Activated T-helper 2 cell treated with anti-CD3 and anti-CD28 coated beads, Interferon-gamma antibody, Interleukin-2, Interleukin-4, amounts not matched to agents 10 μg/mL and 5 μg/mL and 100 μg/mL, durations not matched to agents 14 hours and 24 hours and 36 hours (primary cell): ENCODE results near the gene RNF32. TPM values are rescaled to one million over a fixed set of nuclear protein-coding genes. Genes with fewer than 3 reads are reported as not detected.
"Not testable (repeated sequence)": the region's sequence is repeated elsewhere in the genome, so short reads cannot be mapped to it uniquely, and the experiment has no call there.

Experiments
- DNase-seq: peaks from one replicate; pipeline ENCODE4 v3.0.0; 2021; ENCODE audit warnings: low spot score
- H3K27ac Mint-ChIP-seq: one replicate; pipeline ENCODE4 v1.8.0; 2021; ENCODE audit warnings: mixed read lengths
- H3K27me3 Mint-ChIP-seq: one replicate; pipeline ENCODE4 v1.8.0; 2021; ENCODE audit warnings: low read depth, mixed read lengths
- H3K36me3 Mint-ChIP-seq: one replicate; pipeline ENCODE4 v1.8.0; 2021; ENCODE audit warnings: low read depth, mixed read lengths
- H3K4me1 Mint-ChIP-seq: one replicate; pipeline ENCODE4 v1.8.0; 2021; ENCODE audit warnings: low read depth, mixed read lengths
- H3K4me3 Mint-ChIP-seq: one replicate; pipeline ENCODE4 v1.8.0; 2021; ENCODE audit warnings: low read depth, mild to moderate bottlenecking, moderate library complexity, mixed read lengths
- H3K9me3 Mint-ChIP-seq: one replicate; pipeline ENCODE4 v1.8.0; 2021; ENCODE audit warnings: mixed read lengths
- intact Hi-C: fragments of 100-400 bp; cut with micrococcal nuclease; formaldehyde crosslinking; loops from one replicate; pipeline ENCODE4 v1.15.1; 2023
- total RNA-seq: library from RNA; stranded (reverse); gene quantifications from 2 replicates; pipeline ENCODE4 v1.2.3, GENCODE V29; 2022

The RNF32 gene
- total RNA-seq, 1 donor from 2014 or later: 2.9 TPM

DNA sequence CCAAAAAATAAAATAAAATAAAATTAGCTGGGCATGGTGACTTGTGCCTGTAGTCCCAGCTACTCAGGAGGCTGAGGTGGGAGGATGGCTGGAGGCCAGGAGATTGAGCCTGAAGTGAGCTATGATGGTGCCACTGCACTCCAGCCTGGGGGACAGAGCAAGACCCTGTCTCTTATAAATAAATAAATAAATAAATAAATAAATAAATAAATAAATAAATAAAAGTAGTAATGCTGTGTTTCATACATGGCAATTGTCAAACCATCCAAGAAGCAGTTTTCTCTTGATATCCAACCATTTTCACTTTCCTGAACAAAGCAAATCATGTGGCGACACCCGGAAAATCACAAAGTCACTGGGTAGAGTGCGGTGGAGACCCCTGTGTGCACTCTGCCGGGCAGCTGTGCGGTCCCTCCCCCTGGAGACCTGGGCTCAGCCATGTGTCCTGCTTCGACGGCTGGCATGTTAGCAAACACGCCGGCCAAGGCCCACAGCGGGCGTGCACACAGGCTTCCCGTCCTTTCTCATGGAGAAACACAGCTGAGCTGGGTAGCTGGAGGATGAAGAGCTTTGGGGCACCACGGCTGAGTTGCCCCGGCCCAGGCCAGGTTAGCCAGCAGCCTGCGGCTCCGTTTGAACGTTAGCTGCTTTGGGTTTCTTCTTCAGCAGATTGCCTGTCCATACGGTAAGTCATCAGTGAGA, 22.3 kb upstream of the RNF32 start:
- Mint-ChIP-seq H3K9me3 (peaks cover 20% of the 10 kb centered on the region), H3K4me1 (peaks cover 30% of the 10 kb centered on the region), H3K4me3 (no peak overlapping the region), H3K36me3 (peaks cover 18% of the 10 kb centered on the region), H3K27ac (no peak overlapping the region), H3K27me3 (peaks cover 52% of the 10 kb centered on the region)
- intact Hi-C loops: no loop called here
- DNase-seq: no peak

DNA sequence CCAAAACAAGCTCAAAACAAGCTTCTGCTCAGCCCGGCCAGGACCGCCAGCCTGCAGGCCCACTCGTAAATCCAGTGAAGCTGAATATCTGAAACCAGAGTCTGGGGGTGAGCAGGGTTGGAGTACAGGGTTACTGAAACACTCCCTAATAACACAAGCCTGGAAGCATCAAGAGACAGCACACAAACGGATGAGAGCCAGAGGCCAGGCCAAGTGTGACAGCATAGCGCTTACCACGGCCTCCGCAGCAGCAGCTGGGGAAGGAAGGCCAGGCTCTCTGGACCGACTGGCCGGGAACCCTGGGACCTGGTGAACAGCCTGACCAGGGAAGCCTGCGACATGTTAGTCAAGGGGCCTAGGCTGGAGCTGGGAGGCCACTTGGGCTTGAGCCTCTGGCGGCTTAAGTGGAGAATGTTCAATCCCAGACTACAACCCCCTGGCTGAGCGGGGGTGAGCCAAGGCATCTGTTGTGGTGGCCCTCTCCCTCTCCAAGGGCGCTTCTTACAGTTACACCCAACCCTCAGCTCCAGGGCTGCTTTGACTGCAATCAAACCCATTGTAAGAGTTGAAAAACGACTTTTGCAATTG, 21.7 kb upstream of the RNF32 start:
- peaks cover 55% of the 10 kb centered on the region for H3K27me3 Mint-ChIP-seq
- intact Hi-C loops: no loop called here
- H3K36me3 Mint-ChIP-seq: peaks cover 20% of the 10 kb centered on the region
- H3K4me1 Mint-ChIP-seq: peaks cover 26% of the 10 kb centered on the region
- H3K9me3 Mint-ChIP-seq: peaks cover 23% of the 10 kb centered on the region
- no peak overlapping the region for H3K27ac Mint-ChIP-seq
- DNase-seq: no peak
- H3K4me3 Mint-ChIP-seq: no peak overlapping the region

GRCh38 chr7:156619488-156620290, 20.9 kb upstream of the RNF32 start:
- Mint-ChIP-seq H3K9me3 (peaks cover 23% of the 10 kb centered on the region), H3K36me3 (peaks cover 26% of the 10 kb centered on the region), H3K27me3 (peaks cover 51% of the 10 kb centered on the region), H3K4me1 (peaks cover 26% of the 10 kb centered on the region)
- H3K4me3 Mint-ChIP-seq, intact Hi-C loops, DNase-seq, H3K27ac Mint-ChIP-seq: not testable (repeated sequence)

- Mint-ChIP-seq H3K4me1 (peaks cover 23% of the 10 kb centered on the region), H3K27me3 (peaks cover 48% of the 10 kb centered on the region), H3K9me3 (peaks cover 23% of the 10 kb centered on the region), H3K27ac (no peak overlapping the region), H3K36me3 (peaks cover 26% of the 10 kb centered on the region), H3K4me3 (no peak overlapping the region)
- intact Hi-C loops: no loop called here
- DNase-seq: no peak
These were observed 20.3 kb upstream of the RNF32 start for GRCh38 chr7:156620291-156620675.

DNA sequence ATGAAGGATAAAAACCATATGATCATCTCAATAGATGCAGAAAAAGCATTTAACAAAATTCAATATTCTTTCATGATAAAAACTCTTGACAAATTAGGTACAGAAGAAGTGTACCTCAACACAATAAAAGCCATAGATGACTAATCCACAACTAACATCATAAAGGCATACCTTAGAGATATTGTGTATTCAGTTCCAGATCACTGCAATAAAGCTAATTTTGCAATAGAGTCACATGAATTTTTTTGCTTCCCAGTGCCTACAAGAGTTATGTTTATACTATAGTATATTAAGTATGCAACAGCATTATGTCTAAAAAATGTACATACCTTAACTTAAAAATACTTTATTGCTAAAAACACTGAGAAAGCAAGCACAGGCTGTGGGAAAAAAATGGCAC, 18.9 kb upstream of the RNF32 start:
- peaks cover 20% of the 10 kb centered on the region for H3K4me1 Mint-ChIP-seq
- H3K9me3 Mint-ChIP-seq: peaks cover 23% of the 10 kb centered on the region
- DNase-seq: no peak
- no peak overlapping the region for H3K4me3 Mint-ChIP-seq
- intact Hi-C loops: no loop called here
- no peak overlapping the region for H3K27ac Mint-ChIP-seq
- H3K36me3 Mint-ChIP-seq: peaks cover 31% of the 10 kb centered on the region
- H3K27me3 Mint-ChIP-seq: peaks cover 41% of the 10 kb centered on the region

GRCh38 chr7:156625580-156625979, 15.0 kb upstream of the RNF32 start:
- intact Hi-C loops: loop anchor here (1.0 kb wide), 1 partner anchor 15 kb away; the partner anchor contains the start of gene RNF32
- no peak overlapping the region for H3K4me3 Mint-ChIP-seq
- H3K4me1 Mint-ChIP-seq: peaks cover 12% of the 10 kb centered on the region

GRCh38 chr7:156626220-156626895, 14.2 kb upstream of the RNF32 start:
- Mint-ChIP-seq H3K9me3 (peaks cover 38% of the 10 kb centered on the region), H3K4me1 (peaks cover 12% of the 10 kb centered on the region), H3K4me3 (no peak overlapping the region), H3K36me3 (peaks cover 47% of the 10 kb centered on the region), H3K27ac (no peak overlapping the region), H3K27me3 (peaks cover 14% of the 10 kb centered on the region)
- intact Hi-C loops: no loop called here
- no peak for DNase-seq

More at GRCh38 chr7:156625580-156625979, 15.0 kb upstream of the RNF32 start:
- Mint-ChIP-seq H3K36me3 (peaks cover 50% of the 10 kb centered on the region), H3K9me3 (peaks cover 43% of the 10 kb centered on the region), H3K27me3 (peaks cover 19% of the 10 kb centered on the region), H3K27ac (peak overlapping the region; percentile 64)
- no peak for DNase-seq

DNA sequence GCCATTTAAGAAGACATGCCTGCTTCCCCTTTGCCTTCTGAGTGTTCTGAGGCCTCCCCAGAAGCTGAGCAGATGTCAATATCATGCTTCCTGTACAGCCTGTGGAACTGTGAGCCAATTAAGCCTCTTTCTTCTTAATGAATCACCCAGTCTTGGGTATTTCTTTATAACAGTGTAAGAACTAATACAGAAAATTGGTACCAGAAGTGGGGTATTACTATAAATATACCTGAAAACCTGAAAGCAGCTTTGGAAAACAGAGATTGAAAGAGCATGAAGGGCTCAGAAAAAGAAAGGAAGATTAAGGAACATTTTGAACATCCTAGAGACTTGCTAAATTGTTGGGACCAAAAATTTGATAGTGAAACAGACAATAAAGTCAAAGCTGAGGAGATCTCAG, 12.0 kb upstream of the RNF32 start:
- H3K27me3 Mint-ChIP-seq: peaks cover 2% of the 10 kb centered on the region
- no peak for DNase-seq
- H3K36me3 Mint-ChIP-seq: peaks cover 42% of the 10 kb centered on the region
- H3K9me3 Mint-ChIP-seq: peaks cover 23% of the 10 kb centered on the region
- peaks cover 12% of the 10 kb centered on the region for H3K4me1 Mint-ChIP-seq
- H3K4me3 Mint-ChIP-seq: no peak overlapping the region
- intact Hi-C loops: no loop called here
- H3K27ac Mint-ChIP-seq: no peak overlapping the region

GRCh38 chr7:156629873-156630272, 10.7 kb upstream of the RNF32 start:
- H3K4me1 Mint-ChIP-seq: peaks cover 6% of the 10 kb centered on the region
- intact Hi-C loops: no loop called here

GRCh38 chr7:156634117-156634516, 6.5 kb upstream of the RNF32 start:
- Mint-ChIP-seq H3K9me3 (peaks cover 15% of the 10 kb centered on the region), H3K4me3 (no peak overlapping the region), H3K4me1 (peaks cover 18% of the 10 kb centered on the region), H3K27ac (no peak overlapping the region), H3K27me3 (peaks cover 4% of the 10 kb centered on the region), H3K36me3 (peaks cover 47% of the 10 kb centered on the region)
- no peak for DNase-seq
- intact Hi-C loops: no loop called here

More at GRCh38 chr7:156629873-156630272, 10.7 kb upstream of the RNF32 start:
- peaks cover 38% of the 10 kb centered on the region for H3K36me3 Mint-ChIP-seq
- H3K4me3 Mint-ChIP-seq: no peak overlapping the region
- H3K27me3 Mint-ChIP-seq: peaks cover 4% of the 10 kb centered on the region
- no peak for DNase-seq
- H3K27ac Mint-ChIP-seq: no peak overlapping the region
- peaks cover 23% of the 10 kb centered on the region for H3K9me3 Mint-ChIP-seq

DNA sequence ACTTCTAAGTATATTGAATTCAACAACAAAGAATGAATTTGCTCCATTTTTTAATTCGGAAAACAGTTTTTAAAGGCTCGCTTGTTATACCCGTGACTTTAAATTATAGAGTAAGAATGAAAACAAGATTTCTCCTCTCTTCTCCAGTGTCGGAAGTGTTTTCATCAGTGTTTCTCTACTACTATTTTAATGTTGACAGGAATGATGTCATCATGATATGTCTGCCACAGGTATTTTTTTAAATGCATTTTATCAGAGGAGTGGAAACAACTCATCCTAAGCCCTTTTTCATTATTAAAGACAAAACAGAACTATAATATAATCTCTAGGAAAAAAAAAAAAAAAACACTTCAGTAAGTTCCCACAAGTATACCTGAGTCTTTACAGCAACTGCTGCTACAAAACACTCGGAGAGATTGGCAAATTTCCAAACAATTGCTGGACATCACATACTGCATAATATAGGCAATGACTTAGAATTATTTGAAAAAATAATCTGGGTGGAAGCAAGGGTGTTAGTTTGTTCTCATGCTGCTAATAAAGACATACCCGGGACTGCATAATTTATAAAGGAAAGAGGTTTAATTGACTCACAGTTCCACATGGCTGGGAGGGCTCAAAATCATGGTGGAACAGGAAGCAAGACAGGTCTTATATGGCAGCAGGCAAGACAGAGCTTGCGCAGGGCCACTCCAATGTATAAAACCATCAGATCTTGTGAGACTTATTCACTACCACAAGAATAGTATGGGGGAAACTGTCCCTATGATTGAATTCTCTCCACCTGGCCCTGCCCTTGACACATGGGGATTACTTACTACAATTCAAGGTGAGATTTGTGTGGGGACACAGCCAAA, 4.8 kb upstream of the RNF32 start:
- Mint-ChIP-seq H3K27me3 (peaks cover 4% of the 10 kb centered on the region), H3K27ac (no peak overlapping the region), H3K4me1 (peaks cover 26% of the 10 kb centered on the region), H3K4me3 (no peak overlapping the region), H3K9me3 (peaks cover 4% of the 10 kb centered on the region), H3K36me3 (peaks cover 41% of the 10 kb centered on the region)
- intact Hi-C loops: no loop called here
- no peak for DNase-seq

DNA sequence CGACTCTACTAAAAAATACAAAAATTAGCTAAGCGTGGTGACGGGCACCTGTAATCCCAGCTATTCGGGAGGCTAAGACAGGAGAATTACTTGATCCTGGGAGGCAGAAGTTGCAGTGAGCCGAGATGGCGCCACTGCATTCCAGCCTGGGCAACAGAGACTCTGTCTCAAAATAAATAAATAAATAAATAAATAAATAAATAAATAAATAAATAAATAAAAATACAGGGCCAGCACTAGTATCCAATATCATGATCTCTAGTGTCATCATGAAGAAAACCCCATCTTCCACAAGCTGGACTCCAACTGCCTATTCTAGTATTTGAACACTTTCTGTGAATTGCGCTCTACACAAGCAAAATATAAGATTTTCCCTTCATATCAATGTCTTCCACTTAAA, 3.5 kb upstream of the RNF32 start:
- DNase-seq, H3K27ac Mint-ChIP-seq, H3K4me3 Mint-ChIP-seq, H3K27me3 Mint-ChIP-seq, H3K9me3 Mint-ChIP-seq, intact Hi-C loops: not testable (repeated sequence)
- Mint-ChIP-seq H3K36me3 (peaks cover 41% of the 10 kb centered on the region), H3K4me1 (peaks cover 32% of the 10 kb centered on the region)
